ENCODE results near the gene SMARCD2.

SMARCD2 gene

GRCh38 chr17:63835167-63835720 is 7.2 kb downstream of the SMARCD2 start:
- no peak overlapping the region for H3K4me3 ChIP-seq (ENCODE audit: low read depth, low read length)
- TF ChIP-seq CTCF (IDR thresholded peaks at IDR 0.05; ENCODE audit: borderline replicate concordance, insufficient read depth, low read depth, low read length), result no peak

- H3K4me3 ChIP-seq (ENCODE audit: low read depth, low read length), result no peak overlapping the region
- peak; percentile 73 for TF ChIP-seq CTCF (IDR thresholded peaks at IDR 0.05; ENCODE audit: borderline replicate concordance, insufficient read depth, low read depth, low read length)
Measured at GRCh38 chr17:63834431-63835166, 7.9 kb downstream of the SMARCD2 start.

DNA sequence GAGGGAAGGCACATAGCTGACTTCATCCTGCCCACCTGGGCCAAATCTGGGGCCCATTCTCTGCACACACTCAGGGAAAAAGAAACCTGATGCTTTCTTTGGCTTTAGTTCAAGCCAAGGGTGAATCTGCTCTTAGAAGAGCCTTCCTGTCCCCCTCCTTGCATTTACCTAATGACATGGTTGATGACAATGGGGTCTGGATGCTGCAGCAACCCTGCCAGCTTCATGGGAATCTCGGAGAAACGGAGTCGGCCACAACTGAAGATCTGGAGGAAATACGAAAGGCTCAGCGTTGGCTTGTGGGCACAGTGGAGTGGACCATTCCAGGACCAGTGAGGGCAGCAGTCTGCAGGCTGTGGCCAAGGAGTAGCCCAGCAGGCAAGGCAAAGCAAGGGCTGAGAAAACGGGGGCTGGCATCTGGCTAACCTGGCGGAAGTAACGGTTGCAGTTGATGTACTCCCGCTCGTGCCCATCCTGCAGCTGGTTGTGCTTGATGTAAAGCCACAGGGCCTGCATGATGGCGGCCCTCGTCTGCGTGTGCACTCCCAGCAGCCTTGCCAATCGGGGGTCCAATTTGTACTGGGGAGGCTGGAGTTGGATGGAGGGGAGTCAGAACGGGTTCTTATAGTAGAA is 8.6 kb downstream of the SMARCD2 start:
- TF ChIP-seq CTCF (IDR thresholded peaks at IDR 0.05; ENCODE audit: borderline replicate concordance, insufficient read depth, low read depth, low read length), result no peak
- H3K4me3 ChIP-seq (ENCODE audit: low read depth, low read length), result no peak overlapping the region

DNA sequence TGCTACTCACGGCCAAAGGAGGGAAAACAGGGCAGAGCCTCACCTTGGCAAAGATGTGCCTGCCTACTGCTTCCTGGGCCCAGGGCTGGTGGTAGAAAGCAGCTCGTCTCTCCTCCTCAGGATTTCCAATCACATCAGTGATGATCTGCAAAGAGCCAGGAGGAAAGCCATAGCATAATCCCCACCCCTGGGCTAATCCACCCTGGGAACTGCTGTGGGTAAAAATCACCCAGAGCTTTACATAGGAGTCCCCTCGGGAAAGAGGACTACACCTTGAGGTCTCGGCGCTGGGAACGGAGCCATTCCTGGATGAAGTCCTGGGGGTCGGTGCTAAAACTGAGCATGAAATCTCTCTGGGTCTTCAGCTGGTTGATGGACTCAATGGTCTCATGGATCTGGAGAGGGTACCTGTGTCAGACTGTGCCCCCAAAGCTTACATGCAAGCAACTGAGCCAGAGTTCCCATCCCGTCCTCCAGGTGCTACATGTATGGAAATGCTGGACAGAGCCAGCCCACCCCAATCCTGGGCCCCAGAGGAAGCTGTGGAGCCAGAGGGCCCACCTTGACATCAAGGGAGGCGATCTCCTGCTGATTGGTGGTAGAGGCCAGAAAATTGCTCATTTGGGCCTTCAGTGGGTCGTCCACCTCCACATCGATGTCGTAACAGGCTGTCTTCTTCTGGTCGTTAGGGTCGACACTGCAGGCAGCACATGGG is 9.3 kb downstream of the SMARCD2 start:
- TF ChIP-seq CTCF (IDR thresholded peaks at IDR 0.05; ENCODE audit: borderline replicate concordance, insufficient read depth, low read depth, low read length), result no peak
- H3K4me3 ChIP-seq (ENCODE audit: low read depth, low read length), result no peak overlapping the region

GRCh38 chr17:63832455-63832854 is 10.0 kb downstream of the SMARCD2 start:
- no peak overlapping the region for H3K4me3 ChIP-seq (ENCODE audit: low read depth, low read length)
- TF ChIP-seq CTCF (IDR thresholded peaks at IDR 0.05; ENCODE audit: borderline replicate concordance, insufficient read depth, low read depth, low read length), result peak; percentile 17; the same call in 1 of the 2 replicates

- no peak for TF ChIP-seq CTCF (IDR thresholded peaks at IDR 0.05; ENCODE audit: borderline replicate concordance, insufficient read depth, low read depth, low read length)
- no peak overlapping the region for H3K4me3 ChIP-seq (ENCODE audit: low read depth, low read length)
Measured at GRCh38 chr17:63832014-63832413, 10.5 kb downstream of the SMARCD2 start.
